Measurements from ENCODE around the gene VPS54.

Gene VPS54, protein sequence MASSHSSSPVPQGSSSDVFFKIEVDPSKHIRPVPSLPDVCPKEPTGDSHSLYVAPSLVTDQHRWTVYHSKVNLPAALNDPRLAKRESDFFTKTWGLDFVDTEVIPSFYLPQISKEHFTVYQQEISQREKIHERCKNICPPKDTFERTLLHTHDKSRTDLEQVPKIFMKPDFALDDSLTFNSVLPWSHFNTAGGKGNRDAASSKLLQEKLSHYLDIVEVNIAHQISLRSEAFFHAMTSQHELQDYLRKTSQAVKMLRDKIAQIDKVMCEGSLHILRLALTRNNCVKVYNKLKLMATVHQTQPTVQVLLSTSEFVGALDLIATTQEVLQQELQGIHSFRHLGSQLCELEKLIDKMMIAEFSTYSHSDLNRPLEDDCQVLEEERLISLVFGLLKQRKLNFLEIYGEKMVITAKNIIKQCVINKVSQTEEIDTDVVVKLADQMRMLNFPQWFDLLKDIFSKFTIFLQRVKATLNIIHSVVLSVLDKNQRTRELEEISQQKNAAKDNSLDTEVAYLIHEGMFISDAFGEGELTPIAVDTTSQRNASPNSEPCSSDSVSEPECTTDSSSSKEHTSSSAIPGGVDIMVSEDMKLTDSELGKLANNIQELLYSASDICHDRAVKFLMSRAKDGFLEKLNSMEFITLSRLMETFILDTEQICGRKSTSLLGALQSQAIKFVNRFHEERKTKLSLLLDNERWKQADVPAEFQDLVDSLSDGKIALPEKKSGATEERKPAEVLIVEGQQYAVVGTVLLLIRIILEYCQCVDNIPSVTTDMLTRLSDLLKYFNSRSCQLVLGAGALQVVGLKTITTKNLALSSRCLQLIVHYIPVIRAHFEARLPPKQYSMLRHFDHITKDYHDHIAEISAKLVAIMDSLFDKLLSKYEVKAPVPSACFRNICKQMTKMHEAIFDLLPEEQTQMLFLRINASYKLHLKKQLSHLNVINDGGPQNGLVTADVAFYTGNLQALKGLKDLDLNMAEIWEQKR

DNA sequence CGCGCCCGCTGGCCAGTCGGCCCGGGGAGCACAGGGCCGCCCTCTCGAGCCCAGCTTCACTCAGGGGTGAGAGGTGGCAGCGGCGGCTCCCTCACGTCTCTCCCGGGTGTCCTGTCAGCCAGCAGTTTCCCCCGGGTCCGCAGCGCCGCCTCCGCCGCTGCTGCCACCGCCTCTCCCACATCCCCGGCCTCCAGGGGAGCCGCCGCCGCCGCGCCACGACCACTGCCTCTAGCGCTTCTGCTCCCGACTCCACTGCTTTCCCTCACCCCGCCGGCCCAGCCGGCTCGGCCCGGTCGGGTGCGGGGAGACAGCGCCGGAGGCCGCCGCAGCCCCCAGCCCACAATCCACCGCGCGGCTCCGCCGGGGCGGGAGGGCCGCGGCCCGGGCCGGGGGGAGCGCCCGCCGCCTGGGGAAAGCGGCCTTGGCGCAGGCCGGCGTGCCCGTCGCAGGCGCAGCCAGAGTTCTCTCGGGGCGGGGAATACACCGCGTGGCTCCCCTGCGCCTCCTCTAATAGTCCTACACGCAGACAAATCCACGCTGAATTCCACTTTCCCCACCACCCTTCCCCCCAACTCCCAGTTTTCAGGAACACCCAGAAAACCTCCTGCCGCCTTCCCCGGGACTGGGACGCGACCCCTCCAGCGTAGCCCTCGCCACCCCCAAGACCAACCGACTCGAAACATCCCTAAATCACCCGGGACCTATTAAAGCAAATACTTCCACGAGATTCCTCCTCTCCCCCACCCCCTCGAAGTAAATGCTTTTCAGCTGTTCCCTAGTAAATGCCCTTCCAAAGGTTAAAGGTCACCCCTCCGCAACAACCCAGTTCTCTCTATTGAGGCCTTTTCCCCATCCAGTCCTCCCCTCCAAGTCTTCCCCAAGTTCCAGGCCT lies at the start of gene VPS54:
VPS54 (minus strand) TSS at position 346 of the 892 bp plus-strand sequence. CDS start 35,429 bp downstream, outside the sequence.
- Mint-ChIP-seq H3K4me1 (peaks cover 38% of the 10 kb centered on the region), H3K27ac (peak within 1 kb of the TSS; percentile 100), H3K9me3 (no peaks in the 10 kb centered on the region), H3K27me3 (no peaks in the 10 kb centered on the region), H3K4me3 (peak within 1 kb of the TSS; percentile 99)
- ATAC-seq (peak; percentile 87), DNase-seq (peak; percentile 64 to 78)

DNA sequence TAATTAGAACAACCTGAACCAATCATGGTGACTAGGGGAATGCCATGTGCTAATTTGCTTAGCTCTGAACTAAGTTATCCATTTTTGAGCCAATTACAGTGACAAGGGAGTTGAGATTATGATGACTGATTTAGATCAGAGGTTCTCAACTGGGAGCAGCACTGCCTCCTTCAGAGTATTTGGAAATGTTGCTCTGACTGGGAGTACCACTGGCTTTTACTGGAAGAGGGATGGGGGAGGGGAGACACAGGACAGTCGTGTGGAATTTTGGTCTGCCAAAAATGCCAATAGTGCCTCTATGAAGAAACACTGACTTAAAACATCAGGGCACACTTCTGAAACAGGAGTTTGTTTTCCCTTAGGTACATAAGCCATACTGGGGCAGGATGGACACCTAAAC lies 48.1 kb upstream of the VPS54 start:
- peaks cover 0 to 3% of the 10 kb centered on the region in 2 donors for H3K9me3 Mint-ChIP-seq
- DNase-seq (no peak), ATAC-seq (no peak)
- no peak overlapping the region for H3K4me3 Mint-ChIP-seq
- H3K27me3 Mint-ChIP-seq = no peaks in the 10 kb centered on the region
- peaks cover 30% of the 10 kb centered on the region for H3K4me1 Mint-ChIP-seq
- H3K27ac Mint-ChIP-seq = no peak overlapping the region

DNA sequence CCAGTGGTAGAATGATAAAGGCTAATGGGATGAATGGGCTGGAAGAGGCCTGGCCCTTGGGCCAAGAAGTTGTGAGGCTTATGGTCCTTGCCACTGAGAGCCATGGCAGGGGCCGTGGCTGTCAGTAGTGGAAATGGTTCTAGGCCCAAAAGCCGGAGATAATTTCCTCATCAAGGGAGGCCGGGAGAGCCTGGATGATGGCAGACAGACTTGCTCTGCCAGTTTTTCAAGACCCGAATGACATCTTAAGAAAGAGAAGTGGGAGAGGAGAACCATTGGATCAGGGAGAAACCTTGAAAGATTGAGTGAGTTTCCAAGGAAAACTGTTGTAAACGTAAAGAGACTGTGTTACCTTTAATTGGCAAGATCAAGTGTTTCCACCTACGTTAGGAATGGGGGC lies 46.3 kb upstream of the VPS54 start:
- ATAC-seq (no peak), DNase-seq (no peak)
- H3K27me3 Mint-ChIP-seq = no peaks in the 10 kb centered on the region
- peaks cover 30% of the 10 kb centered on the region for H3K4me1 Mint-ChIP-seq
- no peak overlapping the region for H3K4me3 Mint-ChIP-seq
- H3K27ac Mint-ChIP-seq = peak overlapping the region in 1 of 2 donors; percentile 15
- H3K9me3 Mint-ChIP-seq = peaks cover 0 to 3% of the 10 kb centered on the region in 2 donors

DNA sequence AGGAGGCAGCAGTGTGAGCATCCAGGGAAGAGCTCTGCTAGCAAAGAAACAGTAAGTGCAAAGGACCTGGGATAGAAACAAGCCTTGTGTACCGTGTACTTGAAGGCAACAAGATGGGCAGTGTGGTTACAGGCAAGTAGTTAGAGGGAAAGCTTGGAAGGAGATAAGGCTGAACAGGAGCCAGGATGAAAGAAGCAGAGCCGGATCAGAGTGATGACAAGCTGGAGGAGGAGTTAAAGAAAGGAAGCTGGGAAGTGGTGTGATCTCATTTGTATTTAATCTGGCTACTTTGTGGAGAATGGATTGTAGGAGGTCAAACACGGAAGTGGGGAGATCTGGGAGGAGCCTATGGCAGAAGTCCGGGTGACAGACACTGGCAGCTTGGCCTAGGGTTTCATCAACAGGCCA lies 44.7 kb upstream of the VPS54 start:
- Mint-ChIP-seq H3K27ac (peak overlapping the region; percentile 10 to 54), H3K4me1 (peaks cover 30% of the 10 kb centered on the region), H3K27me3 (no peaks in the 10 kb centered on the region), H3K4me3 (no peak overlapping the region), H3K9me3 (peaks cover 0 to 3% of the 10 kb centered on the region in 2 donors)
- DNase-seq (no peak), ATAC-seq (no peak)

DNA sequence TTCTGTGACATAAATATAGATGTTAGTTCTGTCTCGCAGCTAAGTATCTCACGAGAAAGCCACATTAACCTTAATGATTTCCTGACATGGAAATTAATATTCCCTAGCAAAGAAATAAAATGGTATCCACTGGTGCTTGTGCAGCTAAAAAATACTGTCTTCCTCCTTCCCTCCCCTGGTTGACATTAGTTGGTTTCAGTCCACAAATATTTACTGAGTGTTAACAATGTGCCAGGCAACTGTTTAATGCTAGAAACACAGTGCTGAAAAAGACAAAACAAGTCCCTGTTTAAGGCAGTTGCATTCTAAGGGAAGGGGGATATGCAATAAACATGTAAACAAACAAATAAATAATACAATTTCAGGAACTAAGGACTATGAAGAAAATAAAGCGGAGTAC lies 44.2 kb upstream of the VPS54 start:
- ATAC-seq = no peak
- H3K4me3 Mint-ChIP-seq = no peak overlapping the region
- DNase-seq = no peak
- peaks cover 30% of the 10 kb centered on the region for H3K4me1 Mint-ChIP-seq
- peaks cover 0 to 3% of the 10 kb centered on the region in 2 donors for H3K9me3 Mint-ChIP-seq
- no peak overlapping the region for H3K27ac Mint-ChIP-seq
- no peaks in the 10 kb centered on the region for H3K27me3 Mint-ChIP-seq

DNA sequence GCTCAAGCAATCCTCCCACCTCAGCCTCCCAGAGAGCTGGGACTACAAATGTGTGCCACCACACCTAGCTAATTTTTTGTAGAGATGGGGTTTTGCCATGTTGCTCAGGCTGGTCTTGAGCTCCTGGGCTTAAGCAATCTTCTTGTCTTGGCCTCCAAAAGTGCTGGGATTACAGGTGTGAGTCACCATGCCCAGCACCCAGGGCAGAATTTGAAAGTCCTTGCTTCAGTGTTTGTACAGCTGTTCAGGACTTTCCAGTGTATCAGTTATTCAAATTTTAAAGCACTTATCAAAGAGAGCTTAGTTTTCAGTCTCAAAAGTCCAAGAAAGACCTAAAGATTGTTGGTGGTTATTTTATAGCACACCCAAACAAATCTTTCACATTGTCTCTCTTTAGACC lies 43.6 kb upstream of the VPS54 start:
- H3K4me1 Mint-ChIP-seq = peaks cover 30% of the 10 kb centered on the region
- H3K4me3 Mint-ChIP-seq = no peak overlapping the region
- H3K27ac Mint-ChIP-seq = no peak overlapping the region
- no peak for DNase-seq
- H3K27me3 Mint-ChIP-seq = no peaks in the 10 kb centered on the region
- ATAC-seq = peak; percentile 48
- peaks cover 0 to 3% of the 10 kb centered on the region in 2 donors for H3K9me3 Mint-ChIP-seq

DNA sequence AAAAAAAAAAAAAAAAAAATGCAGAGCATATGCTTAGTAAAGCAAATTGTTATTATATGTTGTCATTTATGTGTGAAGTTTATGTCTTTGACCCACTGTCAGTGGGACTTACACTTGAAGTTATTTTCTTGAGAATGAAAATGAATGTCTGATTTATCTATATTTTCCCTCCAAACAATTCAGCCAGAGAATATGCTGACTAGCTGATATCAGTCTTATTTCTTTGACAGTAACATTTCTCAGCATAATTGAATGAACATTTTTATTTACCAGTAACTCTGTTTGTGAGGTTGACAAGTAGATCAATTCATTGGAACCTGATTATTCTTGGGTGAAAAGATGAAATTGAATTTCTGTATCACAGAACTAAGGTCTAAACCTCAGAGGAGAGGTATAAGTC lies 40.0 kb upstream of the VPS54 start:
- Mint-ChIP-seq H3K9me3 (no peaks in the 10 kb centered on the region), H3K27me3 (no peaks in the 10 kb centered on the region), H3K4me1 (peaks cover 29% of the 10 kb centered on the region), H3K27ac (no peak overlapping the region), H3K4me3 (no peak overlapping the region)
- no peak for DNase-seq
- ATAC-seq = no peak

DNA sequence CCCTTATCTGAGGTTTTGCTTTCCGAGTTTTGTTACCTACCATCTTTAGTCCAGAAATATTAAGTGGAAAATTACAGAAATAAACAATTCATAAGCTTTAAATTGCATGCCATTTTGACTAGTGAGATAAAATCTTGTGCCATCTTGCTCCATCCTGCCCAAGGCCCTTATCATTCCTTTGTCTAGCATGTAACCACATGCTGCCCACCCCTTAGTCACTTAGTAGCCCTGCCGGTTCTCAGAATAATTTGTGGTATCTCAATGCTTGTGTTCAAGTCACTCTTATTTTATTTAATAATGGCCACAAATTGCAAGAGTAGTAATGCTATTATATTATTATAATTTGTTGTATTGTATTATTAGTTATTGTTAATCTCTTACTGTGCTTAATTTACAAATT lies 36.8 kb upstream of the VPS54 start:
- H3K27me3 Mint-ChIP-seq = no peaks in the 10 kb centered on the region
- no peak for DNase-seq
- no peaks in the 10 kb centered on the region for H3K9me3 Mint-ChIP-seq

DNA sequence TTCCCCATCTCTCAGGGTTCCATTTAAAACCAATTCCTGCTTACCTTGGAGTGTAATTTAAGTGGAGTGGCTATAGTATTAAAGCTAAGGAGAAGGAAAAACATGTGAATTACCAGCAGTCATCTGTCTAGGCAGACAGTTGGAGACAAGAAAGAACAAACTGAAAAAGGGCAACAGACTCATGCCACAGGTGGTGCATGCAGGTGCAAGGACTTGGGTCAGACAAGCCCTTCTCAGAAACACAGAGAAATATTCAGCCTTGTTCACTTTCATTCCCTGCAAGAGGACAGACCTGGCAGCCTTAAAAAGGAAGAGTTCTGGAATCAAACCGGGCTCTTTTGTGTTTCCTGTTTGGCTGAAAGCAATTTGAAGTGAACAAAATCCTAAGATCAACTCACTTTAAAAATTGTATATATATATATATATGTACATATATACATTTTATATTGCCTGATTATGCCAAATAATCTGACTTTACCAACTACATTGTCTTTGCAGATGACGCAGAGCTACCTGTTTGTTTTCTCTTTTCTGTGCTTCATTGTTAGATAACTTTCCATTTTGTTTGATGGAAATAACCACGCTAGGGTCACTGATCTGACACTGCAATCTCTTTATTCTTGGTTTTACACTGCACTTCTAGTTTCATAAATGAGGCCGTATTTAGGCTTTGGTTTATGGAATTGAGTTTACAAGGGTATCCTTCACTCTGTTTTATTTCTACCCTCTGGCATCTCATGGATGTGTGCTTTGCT lies 35.1 kb upstream of the VPS54 start:
- DNase-seq (no peak), ATAC-seq (no peak)
- Mint-ChIP-seq H3K4me1 (peaks cover 51% of the 10 kb centered on the region), H3K27ac (peak overlapping the region; percentile 51 to 67), H3K9me3 (no peaks in the 10 kb centered on the region), H3K27me3 (no peaks in the 10 kb centered on the region), H3K4me3 (no peak overlapping the region)

More for the DNA sequence above, 36.8 kb upstream of the VPS54 start:
- no peak for ATAC-seq
- peaks cover 42% of the 10 kb centered on the region for H3K4me1 Mint-ChIP-seq
- peak overlapping the region in 1 of 2 donors; percentile 50 for H3K27ac Mint-ChIP-seq
- no peak overlapping the region for H3K4me3 Mint-ChIP-seq

DNA sequence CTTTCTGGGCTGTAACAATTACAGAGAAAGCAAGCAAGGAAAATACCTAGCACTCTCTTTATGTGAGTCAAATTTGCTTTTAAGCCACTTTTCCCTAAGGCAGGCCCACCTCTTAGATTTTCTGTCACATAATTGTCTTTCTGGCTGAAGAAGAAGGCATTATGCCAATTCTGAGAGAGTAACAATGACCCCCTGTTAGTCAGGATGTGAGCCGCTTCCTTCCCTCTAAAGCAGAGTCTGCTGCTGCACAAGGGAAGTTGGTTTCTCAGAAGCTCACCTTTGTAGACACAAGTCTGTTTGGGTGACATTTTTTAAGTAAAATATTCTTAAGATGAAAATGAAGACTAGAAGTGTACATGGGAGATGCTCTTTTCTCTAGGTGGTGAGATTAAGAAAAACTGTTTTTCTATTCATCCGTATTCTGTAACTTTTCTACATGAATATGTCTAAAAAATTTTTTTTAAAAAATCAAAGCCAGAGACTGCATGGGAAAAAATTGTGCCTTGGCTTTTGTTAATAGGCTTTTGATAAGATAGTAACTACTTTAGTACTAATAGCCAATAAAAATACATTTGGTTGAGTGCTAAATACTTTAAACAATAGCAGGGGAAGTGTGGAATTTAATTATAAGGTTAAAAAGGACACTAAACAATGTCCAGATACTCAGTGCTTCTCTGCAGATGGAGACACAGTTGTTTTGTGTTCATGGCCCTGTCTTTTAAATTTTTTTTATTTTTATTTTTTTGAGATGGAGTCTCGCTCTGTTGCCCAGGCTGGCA lies 33.4 kb upstream of the VPS54 start:
- H3K27ac Mint-ChIP-seq = peak overlapping the region; percentile 27 to 42
- H3K4me3 Mint-ChIP-seq = no peak overlapping the region
- peaks cover 55% of the 10 kb centered on the region for H3K4me1 Mint-ChIP-seq
- H3K27me3 Mint-ChIP-seq = no peaks in the 10 kb centered on the region
- DNase-seq (no peak), ATAC-seq (no peak)
- no peaks in the 10 kb centered on the region for H3K9me3 Mint-ChIP-seq

DNA sequence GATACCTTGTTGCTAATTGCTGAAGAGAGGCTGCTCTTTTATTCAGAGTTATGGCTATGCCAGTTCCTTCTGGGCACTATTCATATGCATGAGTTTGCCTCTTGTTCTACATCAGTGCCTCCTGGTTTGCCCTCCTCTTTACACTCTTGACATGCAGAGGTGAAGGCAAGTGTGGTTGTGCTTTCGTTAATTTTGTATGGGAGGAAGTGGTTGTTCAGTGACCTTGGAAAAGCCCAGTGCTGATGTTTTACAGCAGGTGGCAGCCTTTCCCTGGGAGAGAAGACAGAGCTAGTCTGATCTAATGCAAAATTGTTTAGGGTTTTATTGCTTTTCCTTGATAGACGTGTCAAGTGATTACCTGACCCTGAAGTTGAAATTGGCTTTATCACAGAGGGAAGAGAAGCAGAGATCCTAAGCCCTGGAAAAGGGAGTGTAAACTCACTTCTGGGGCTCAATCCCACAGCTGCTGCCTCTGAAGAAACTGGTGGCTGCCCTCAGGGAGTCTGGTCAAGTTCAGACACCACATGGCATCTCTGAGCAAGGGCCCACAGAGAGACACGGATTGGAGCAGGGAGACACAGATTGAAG lies 30.5 kb upstream of the VPS54 start:
- H3K27ac Mint-ChIP-seq = peak overlapping the region in 1 of 2 donors; percentile 66
- H3K4me3 Mint-ChIP-seq = peak overlapping the region in 1 of 2 donors; percentile 22
- no peaks in the 10 kb centered on the region for H3K9me3 Mint-ChIP-seq
- no peaks in the 10 kb centered on the region for H3K27me3 Mint-ChIP-seq
- peak; percentile 97 for ATAC-seq
- H3K4me1 Mint-ChIP-seq = peaks cover 48% of the 10 kb centered on the region
- DNase-seq = peak; percentile 66 to 73

DNA sequence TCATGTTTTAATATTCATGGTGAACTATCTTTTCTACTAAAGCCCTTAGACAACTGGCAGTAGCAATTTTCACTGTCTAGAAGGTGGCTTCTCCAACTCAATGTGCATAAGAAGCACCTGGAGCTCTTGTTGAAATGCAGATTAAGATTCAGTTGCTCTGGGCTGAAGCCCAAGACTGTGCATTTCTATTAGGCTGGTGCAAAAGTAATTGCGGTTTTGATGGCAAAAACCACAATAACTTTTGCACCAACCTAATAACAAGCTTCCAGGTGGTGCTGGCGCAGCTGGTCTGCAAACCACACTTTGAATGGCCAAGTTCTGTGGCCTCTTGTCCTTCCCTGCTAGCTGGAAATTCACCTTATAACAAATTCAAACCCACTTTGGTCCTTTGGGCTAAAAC lies 26.7 kb upstream of the VPS54 start:
- no peak overlapping the region for H3K4me3 Mint-ChIP-seq
- DNase-seq (no peak), ATAC-seq (no peak)
- H3K27me3 Mint-ChIP-seq = no peaks in the 10 kb centered on the region
- no peaks in the 10 kb centered on the region for H3K9me3 Mint-ChIP-seq
- no peak overlapping the region for H3K27ac Mint-ChIP-seq
- peaks cover 21% of the 10 kb centered on the region for H3K4me1 Mint-ChIP-seq

DNA sequence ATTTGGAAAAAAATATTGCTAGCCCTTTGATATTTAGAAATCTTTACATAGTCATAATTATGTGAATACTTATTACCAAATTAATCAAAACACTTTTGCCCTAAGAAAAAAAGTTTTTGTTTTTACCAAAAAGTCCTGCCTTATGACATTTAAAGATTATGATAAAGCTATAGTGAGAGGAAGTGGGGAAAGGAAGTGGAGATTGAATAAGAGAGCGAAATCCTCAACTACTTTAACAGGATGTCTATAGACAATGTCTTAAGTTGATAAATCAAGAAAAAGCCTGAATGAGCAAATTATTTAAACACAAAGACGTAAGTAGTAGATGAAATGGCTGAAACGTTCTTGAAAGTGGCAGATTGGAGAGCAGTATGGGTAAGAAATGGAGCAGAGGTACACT lies 20.9 kb upstream of the VPS54 start:
- no peak for ATAC-seq
- Mint-ChIP-seq H3K27me3 (no peaks in the 10 kb centered on the region), H3K9me3 (peaks cover under 1 to 1% of the 10 kb centered on the region in 2 donors), H3K4me3 (peak overlapping the region; percentile 3 to 17), H3K4me1 (peaks cover 41% of the 10 kb centered on the region), H3K27ac (no peak overlapping the region)
- no peak for DNase-seq
